ENCODE data around the gene RBM28. TPM values are rescaled to one million over a fixed set of nuclear protein-coding genes. Genes with fewer than 3 reads are reported as not detected.
A peak's percentile ranks its signal among the peaks of the same experiment; 100 is the strongest.

RBM28 gene
- total RNA-seq, 1 donor from 2014 or later = 40.2 TPM

DNA sequence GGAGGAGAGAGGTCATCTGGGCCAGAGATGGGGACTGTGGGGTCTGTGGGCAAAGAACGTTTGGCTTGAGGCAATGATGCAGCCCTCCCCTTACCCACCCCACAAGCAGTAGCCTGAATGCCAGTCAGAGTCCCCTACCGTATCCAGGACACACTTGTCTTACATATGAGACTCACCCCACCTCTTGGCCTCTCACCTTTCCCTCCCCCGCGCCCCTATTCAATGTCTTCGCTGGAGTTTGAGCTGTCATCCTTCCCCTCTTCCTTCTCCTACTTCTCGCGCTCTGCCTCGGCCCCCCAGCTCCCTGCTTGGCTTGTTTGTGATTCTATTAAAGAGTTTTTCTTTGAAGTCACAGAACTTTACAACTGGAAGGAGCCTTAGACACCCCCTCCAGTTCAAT lies 8.9 kb upstream of the RBM28 start:
- no peaks in the 10 kb centered on the region for H3K36me3 ChIP-seq (ENCODE audit: insufficient read depth, low read length)
- no peak for TF ChIP-seq EZH2 (IDR thresholded peaks at IDR 0.05; ENCODE audit: insufficient read depth, low read length)
- TF ChIP-seq, protein P1, sequence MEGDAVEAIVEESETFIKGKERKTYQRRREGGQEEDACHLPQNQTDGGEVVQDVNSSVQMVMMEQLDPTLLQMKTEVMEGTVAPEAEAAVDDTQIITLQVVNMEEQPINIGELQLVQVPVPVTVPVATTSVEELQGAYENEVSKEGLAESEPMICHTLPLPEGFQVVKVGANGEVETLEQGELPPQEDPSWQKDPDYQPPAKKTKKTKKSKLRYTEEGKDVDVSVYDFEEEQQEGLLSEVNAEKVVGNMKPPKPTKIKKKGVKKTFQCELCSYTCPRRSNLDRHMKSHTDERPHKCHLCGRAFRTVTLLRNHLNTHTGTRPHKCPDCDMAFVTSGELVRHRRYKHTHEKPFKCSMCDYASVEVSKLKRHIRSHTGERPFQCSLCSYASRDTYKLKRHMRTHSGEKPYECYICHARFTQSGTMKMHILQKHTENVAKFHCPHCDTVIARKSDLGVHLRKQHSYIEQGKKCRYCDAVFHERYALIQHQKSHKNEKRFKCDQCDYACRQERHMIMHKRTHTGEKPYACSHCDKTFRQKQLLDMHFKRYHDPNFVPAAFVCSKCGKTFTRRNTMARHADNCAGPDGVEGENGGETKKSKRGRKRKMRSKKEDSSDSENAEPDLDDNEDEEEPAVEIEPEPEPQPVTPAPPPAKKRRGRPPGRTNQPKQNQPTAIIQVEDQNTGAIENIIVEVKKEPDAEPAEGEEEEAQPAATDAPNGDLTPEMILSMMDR (IDR thresholded peaks at IDR 0.05; ENCODE audit: insufficient read depth, low read depth, low read length) = no peak
- Mint-ChIP-seq H3K36me3 (ENCODE audit: low read depth, unreplicated experiment) (peaks cover 2% of the 10 kb centered on the region), H3K9me3 (ENCODE audit: unreplicated experiment) (no peaks in the 10 kb centered on the region), H3K27me3 (ENCODE audit: low read depth, unreplicated experiment) (peaks cover 66% of the 10 kb centered on the region), H3K4me1 (ENCODE audit: low read depth, unreplicated experiment) (no peaks in the 10 kb centered on the region), H3K4me3 (ENCODE audit: unreplicated experiment) (no peak overlapping the region), H3K27ac (ENCODE audit: unreplicated experiment) (peak overlapping the region; percentile 55)
- no peak overlapping the region for H3K9ac ChIP-seq (ENCODE audit: low read length)
- H3K4me3 ChIP-seq (ENCODE audit: insufficient read depth, low read depth, low read length) = no peak overlapping the region
- no peaks in the 10 kb centered on the region for H4K20me1 ChIP-seq (ENCODE audit: insufficient read depth, low read length)
- no peak for FAIRE-seq
- peaks cover 70% of the 10 kb centered on the region for H3K27me3 ChIP-seq (ENCODE audit: insufficient read depth, low read length)
- H3K4me2 ChIP-seq (ENCODE audit: low read length) = no peak overlapping the region
- DNase-seq (ENCODE audit: low read depth) = no peak
- H2AFZ ChIP-seq (ENCODE audit: low read depth, low read length) = no peak overlapping the region
- no peaks in the 10 kb centered on the region for H3K79me2 ChIP-seq (ENCODE audit: insufficient read depth, low read length)
- H3K27ac ChIP-seq (ENCODE audit: low read depth, low read length) = no peak overlapping the region
- H3K9me3 ChIP-seq (ENCODE audit: insufficient read depth, low read depth, low read length) = no peaks in the 10 kb centered on the region
- H3K4me1 ChIP-seq (ENCODE audit: insufficient read depth, low read length) = no peaks in the 10 kb centered on the region

DNA sequence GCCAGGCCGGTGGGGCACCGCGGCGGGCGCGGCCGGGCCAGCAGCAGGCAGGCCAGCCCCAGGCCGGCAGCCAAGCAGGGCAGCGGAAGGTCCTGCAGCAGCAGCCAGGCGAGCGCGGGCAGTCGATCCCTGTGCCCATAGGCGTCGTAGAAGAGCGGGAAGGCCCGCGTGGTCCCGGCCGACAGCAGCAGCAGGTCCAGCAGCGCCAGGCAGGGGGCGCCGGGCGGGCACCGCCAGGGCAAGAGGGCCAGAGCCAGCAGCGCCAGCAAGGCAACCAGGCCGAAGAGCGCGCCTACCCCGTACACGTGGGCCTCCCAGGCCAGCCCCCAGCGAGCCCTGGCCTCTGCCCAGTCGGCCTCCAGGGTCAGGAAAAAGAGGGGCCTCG lies 8.4 kb upstream of the RBM28 start:
- H3K9me3 Mint-ChIP-seq (ENCODE audit: unreplicated experiment) = no peaks in the 10 kb centered on the region
- DNase-seq (ENCODE audit: low read depth) (no peak), FAIRE-seq (no peak)
- no peaks in the 10 kb centered on the region for H3K4me1 Mint-ChIP-seq (ENCODE audit: low read depth, unreplicated experiment)
- no peak overlapping the region for H3K27ac ChIP-seq (ENCODE audit: low read depth, low read length)
- no peaks in the 10 kb centered on the region for H3K4me1 ChIP-seq (ENCODE audit: insufficient read depth, low read length)
- TF ChIP-seq, protein P1 (IDR thresholded peaks at IDR 0.05; ENCODE audit: insufficient read depth, low read depth, low read length) = no peak
- TF ChIP-seq EZH2 (IDR thresholded peaks at IDR 0.05; ENCODE audit: insufficient read depth, low read length) = peak; percentile 9
- H3K36me3 Mint-ChIP-seq (ENCODE audit: low read depth, unreplicated experiment) = peaks cover 2% of the 10 kb centered on the region
- peaks cover 67% of the 10 kb centered on the region for H3K27me3 ChIP-seq (ENCODE audit: insufficient read depth, low read length)
- H3K9ac ChIP-seq (ENCODE audit: low read length) = no peak overlapping the region
- no peak overlapping the region for H3K4me3 Mint-ChIP-seq (ENCODE audit: unreplicated experiment)
- no peaks in the 10 kb centered on the region for H4K20me1 ChIP-seq (ENCODE audit: insufficient read depth, low read length)
- H2AFZ ChIP-seq (ENCODE audit: low read depth, low read length) = peak overlapping the region; percentile 34
- H3K4me2 ChIP-seq (ENCODE audit: low read length) = no peak overlapping the region
- H3K27ac Mint-ChIP-seq (ENCODE audit: unreplicated experiment) = no peak overlapping the region
- no peak overlapping the region for H3K4me3 ChIP-seq (ENCODE audit: insufficient read depth, low read depth, low read length)
- H3K36me3 ChIP-seq (ENCODE audit: insufficient read depth, low read length) = no peaks in the 10 kb centered on the region
- no peaks in the 10 kb centered on the region for H3K79me2 ChIP-seq (ENCODE audit: insufficient read depth, low read length)
- no peaks in the 10 kb centered on the region for H3K9me3 ChIP-seq (ENCODE audit: insufficient read depth, low read depth, low read length)
- peaks cover 66% of the 10 kb centered on the region for H3K27me3 Mint-ChIP-seq (ENCODE audit: low read depth, unreplicated experiment)

DNA sequence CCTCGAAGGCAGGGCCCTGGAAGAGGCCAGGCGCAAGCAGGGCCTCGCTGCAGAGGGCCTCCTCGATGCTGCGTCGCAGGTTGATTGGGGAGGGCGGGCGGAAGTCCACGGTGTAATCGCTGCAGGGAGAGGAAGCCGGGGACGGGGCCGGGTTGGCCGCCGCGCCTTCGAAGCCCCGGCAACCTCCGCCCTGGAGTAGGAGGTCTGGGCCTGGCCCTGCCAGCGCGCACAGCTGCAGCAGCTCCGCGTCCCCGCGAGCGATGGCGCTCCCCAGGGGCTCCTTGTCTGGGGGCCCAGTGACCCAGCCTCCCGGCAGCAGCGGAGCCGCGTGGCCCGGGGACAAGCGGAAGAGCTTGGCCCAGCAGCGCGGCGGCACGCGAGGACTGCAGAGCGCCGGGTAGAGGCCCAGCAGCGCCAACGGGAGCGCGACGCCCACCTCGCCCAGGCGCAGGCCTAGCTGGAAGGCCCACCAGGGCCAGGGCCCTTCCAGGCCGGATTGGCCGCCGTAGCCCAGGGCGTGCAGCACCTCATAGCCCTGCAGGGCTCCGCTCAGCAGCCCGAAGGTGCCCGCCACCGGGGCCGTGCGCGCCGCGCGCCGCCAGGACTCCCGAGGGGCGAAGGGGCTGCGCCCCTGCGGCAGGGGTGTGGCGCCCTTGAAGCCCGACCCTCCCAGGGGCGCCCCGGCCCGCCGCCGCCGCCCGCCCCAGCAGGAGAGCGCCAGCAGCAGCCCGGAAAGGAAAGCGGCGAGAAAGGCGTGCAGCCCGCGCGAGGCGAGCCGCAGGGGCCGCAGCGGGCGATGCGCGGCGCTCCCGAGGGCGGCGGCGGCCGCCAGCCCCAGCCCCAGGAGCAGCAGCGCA lies 7.8 kb upstream of the RBM28 start:
- Histone ChIP-seq H3K27me3 (ENCODE audit: insufficient read depth, low read length) (peaks cover 63% of the 10 kb centered on the region), H4K20me1 (ENCODE audit: insufficient read depth, low read length) (no peaks in the 10 kb centered on the region), H3K36me3 (ENCODE audit: insufficient read depth, low read length) (no peaks in the 10 kb centered on the region), H3K27ac (ENCODE audit: low read depth, low read length) (no peak overlapping the region), H3K4me1 (ENCODE audit: insufficient read depth, low read length) (no peaks in the 10 kb centered on the region), H3K9ac (ENCODE audit: low read length) (no peak overlapping the region), H3K4me3 (ENCODE audit: insufficient read depth, low read depth, low read length) (no peak overlapping the region), H2AFZ (ENCODE audit: low read depth, low read length) (peak overlapping the region; percentile 34), H3K4me2 (ENCODE audit: low read length) (peak overlapping the region; percentile 22), H3K79me2 (ENCODE audit: insufficient read depth, low read length) (no peaks in the 10 kb centered on the region), H3K9me3 (ENCODE audit: insufficient read depth, low read depth, low read length) (no peaks in the 10 kb centered on the region)
- Mint-ChIP-seq H3K27me3 (ENCODE audit: low read depth, unreplicated experiment) (peaks cover 66% of the 10 kb centered on the region), H3K27ac (ENCODE audit: unreplicated experiment) (no peak overlapping the region), H3K4me3 (ENCODE audit: unreplicated experiment) (no peak overlapping the region), H3K4me1 (ENCODE audit: low read depth, unreplicated experiment) (no peaks in the 10 kb centered on the region), H3K36me3 (ENCODE audit: low read depth, unreplicated experiment) (peaks cover 2% of the 10 kb centered on the region), H3K9me3 (ENCODE audit: unreplicated experiment) (no peaks in the 10 kb centered on the region)
- no peak for FAIRE-seq
- DNase-seq (ENCODE audit: low read depth) = no peak
- TF ChIP-seq, protein P1 (IDR thresholded peaks at IDR 0.05; ENCODE audit: insufficient read depth, low read depth, low read length) = no peak
- TF ChIP-seq EZH2 (IDR thresholded peaks at IDR 0.05; ENCODE audit: insufficient read depth, low read length) = peak; percentile 81

All from astrocyte (in vitro differentiated cells and primary cell).